Right kidney (tissue), 1 donor: ENCODE results near the gene GLRX.
"Not testable (repeated sequence)": the region's sequence is repeated elsewhere in the genome, so short reads cannot be mapped to it uniquely, and the experiment has no call there.

Experiments
- DNase-seq: peaks from one replicate; pipeline ENCODE4 v3.0.0-alpha.2; 2016

Gene GLRX

DNA sequence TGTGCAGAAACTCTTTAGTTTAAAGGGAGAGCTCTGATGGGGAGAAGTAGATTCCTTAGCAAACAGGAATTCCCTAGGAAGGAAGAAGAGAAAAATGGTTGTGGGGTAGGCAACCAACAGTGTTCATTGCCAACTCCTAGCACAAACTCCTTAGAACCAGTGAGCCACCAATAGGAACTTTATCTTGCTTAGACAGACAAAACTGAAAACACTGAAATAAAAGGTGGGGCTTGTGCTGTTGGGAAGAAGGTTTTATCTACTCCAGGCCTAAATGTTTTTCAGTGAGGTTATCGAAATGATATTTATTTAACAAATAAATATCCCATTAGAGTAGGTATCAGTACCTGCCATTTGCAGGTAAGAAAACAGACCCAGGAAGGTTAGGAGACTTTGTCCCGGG is 7.7 kb upstream of the GLRX start:
- DNase-seq = no peak

DNA sequence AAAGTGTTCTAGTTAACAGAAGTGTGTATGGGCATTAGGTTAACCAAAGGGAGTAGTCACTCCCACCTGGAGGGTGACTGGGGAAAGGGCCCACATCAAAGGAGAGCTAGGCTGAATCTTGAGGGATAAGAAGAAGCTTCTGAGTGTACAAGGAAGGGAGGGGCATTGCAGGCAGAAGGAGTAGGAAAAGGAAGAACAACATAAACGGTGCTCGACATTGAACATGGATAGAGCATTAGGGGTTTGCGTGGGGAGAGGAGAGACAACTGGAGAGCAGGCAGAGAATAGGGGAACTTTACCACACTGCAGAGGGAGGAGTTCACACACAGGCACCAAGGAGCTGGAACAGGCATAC is 5.3 kb upstream of the GLRX start:
- no peak for DNase-seq

DNA sequence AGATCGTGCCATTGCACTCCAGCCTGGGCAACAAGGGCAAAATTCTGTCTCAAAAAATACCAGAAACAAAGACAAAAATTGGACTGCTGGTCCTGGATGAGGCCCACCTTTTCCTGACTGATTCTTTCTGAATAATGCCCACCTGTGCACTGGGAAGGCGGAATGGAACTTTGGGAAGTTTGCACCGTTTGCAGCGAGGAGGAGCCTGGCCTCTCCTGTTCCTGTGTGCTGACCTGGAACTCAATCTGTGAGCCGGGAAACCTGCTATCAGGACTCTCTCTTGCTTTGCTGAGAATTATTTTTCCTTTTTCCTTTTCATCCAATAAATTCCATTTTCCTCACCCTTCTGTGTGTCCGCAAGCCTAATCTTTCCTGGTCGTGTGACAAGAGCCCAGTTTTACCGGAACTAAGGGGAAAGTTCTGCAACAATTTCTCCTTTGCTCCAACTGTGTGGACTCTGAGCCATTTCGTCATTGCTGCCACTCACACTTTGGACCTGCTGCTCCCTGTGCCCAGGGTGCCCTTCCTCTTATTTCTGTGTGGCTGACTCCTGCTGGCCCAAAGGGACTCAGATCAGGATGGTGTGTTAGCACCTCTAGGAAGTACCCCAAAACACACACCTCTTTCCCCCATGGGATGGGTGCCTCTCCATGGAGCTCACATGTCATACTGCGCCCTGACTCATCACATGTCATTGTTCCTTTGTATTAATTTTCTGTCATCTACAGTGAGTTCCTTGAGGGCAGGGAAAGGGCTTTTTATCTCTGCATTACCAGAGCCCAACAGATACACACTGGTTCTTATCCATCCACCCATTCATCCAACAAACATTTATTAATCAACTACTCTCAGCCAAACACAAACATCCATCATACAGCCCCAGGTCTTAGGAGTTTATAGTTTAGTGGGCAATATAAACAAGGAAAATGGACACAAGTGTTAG is 4.7 kb upstream of the GLRX start:
- no peak for DNase-seq

DNA sequence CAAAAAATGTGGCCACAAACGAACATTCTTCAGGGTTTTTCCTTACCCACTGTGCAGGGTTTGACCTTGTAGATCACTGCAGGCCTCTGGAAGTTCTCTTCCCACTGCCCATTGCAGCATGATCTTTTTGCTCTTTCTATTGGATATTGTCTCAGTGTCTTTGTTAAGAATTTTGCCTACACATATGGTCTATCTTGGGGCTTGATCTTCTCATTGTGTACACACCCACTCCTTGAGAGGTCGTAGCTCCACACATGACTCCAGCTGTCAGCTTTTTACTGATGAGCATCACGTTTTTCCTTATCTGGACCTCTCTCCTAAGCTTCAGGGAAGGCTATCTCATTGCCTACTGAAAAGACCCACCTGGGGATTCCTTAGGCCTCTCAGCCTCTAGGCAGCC is 3.0 kb upstream of the GLRX start:
- no peak for DNase-seq

DNA sequence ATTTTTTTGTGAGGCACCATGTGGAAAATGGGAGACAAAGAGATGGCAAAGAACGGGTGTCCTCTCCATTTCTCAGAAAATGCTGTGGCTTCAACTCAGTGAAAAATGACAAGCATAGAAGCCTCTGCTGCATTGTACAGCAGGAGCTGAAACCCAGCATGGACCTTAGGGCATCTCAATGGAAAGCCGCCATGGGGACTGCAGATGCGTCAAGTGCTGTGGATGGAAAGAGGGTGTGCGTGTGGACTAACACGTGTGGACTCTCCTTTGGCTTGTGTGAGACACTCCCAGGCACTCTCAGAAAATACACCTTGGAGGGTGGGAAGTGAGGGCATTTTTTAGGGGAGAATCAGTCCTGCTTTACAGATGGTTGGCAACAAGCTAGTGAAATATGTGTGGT is 2.2 kb upstream of the GLRX start:
- no peak for DNase-seq

DNA sequence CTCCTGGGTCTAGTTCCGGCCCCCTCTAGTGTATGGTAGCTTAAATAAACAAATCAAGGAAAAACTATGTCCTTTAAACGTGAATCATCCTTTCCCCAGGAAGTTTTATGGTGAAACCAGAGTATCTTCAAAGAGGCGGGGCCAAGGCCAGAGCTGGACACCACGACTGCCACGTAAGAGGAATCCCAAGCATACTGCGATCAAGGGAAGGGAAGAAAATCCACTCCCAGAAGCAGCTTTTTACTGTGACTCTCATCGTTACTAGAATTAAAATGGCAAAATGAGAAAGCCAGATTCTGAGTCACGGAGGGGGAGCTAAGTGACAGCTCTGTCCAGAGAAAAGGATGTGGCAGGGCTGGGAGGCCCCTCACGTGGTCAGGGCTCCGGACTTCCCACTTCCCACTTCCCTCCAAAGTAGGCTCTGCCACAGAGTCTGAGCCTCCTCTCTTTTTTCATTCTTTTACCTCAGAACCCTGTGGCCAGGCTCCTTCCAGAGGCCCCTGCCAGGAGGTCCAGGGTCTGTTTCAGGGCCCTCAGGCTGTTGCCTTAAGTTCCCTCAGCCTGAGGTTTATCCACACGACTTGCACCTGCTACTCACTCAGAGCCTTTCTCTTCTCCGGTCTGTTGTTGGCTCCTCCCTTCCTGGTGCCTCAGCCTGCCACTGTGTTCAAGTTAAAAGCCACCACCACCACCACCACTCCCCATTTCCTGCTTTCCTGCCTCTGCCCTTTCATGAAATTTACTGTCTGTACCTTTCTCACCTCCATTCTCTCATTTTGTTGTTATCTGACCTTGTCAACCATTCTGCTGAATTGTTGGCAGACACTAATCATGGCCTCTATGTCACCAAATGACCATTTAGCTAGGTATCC is 1.4 kb upstream of the GLRX start:
- DNase-seq = no peak

DNA sequence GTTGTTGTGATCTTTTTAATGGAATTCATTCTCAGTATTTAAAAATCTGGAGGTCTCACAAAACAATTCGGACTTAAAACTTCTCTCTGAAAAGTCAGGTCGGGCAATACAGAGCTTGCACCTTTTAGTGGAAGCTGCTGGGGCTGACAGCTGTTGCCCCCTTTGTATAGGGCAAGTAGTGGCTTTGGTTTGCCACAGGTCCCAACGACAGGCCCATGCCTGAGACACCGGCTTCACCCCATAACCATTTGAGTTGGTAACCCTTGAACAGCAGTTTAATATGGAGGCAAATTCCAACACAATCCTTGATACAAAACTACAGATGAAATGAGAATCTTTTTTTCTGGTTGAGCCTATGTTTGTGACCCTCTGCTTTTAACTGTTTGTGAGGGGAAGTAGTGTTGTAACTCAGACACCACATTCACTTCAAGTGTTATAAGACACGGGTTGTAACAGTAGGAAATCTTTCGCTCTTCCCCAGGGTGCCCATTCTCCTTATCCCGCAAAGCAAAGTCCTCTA is 752 bp upstream of the GLRX start:
- no peak for DNase-seq

DNA sequence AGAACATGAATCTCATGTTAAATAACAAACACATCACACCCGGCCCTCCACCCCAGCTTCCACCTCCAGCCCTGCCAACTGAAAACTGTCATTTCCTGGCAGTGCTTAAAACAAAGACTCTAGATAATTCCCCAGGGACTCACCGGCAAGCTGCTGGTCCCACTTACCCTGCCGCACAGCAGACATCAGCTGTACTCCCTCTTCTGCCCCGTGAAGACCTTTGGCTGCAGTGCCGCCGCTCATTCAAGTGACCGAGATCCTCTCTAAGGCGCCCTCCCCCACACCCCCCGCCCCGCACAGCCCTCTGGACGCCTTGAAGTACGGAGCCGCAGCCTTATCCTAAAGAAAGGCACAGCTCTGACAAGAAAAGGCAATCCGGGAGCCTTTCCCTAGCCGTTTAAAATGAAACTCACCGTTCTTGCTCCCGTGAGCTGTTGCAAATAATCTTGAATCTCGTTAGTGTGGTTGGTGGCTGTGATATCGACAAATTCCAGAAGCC is 434 bp downstream of the GLRX start:
- peak; percentile 47 for DNase-seq

DNA sequence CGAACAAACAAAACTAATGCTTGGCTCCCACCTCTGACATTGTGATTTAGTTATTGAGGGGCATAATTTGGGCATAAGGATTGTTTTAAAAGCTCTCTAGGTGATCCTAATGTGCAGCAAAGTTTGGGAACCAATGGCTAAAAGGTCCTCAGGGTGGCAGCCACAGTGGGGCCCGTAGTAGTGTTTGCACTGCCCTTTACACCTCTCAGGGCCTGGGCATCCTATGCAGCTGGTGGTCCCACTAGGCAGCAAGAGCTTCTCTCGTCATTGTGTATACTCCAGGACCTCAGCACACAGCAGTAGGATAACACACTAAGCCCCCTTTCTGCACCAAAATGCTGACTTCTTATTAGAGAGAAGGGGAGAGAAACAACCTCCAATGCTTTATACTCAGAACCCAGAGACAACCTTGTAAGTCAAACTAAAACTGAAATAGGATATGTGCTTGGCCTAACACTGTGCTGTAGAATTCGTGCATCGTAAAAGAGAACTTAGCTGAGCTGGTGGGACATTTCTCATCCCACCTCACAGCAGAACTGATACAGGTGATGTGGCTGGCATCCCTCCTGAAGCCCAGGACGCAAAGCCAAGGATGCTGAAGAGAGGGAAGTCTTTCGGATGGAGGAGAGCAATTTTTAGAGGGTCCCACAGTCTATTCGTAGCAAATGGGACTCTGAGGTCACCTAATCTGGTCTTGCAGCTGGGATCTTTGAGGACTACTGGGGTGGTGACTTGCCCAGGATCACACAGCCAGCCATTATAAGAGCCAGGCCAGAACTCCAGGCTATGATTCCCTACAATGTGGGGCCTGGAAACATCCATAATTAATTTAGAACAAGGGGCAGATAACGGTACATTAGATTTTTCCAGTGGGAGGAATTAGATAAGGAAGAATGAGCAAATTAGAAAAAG is 1.2 kb downstream of the GLRX start:
- DNase-seq = no peak

DNA sequence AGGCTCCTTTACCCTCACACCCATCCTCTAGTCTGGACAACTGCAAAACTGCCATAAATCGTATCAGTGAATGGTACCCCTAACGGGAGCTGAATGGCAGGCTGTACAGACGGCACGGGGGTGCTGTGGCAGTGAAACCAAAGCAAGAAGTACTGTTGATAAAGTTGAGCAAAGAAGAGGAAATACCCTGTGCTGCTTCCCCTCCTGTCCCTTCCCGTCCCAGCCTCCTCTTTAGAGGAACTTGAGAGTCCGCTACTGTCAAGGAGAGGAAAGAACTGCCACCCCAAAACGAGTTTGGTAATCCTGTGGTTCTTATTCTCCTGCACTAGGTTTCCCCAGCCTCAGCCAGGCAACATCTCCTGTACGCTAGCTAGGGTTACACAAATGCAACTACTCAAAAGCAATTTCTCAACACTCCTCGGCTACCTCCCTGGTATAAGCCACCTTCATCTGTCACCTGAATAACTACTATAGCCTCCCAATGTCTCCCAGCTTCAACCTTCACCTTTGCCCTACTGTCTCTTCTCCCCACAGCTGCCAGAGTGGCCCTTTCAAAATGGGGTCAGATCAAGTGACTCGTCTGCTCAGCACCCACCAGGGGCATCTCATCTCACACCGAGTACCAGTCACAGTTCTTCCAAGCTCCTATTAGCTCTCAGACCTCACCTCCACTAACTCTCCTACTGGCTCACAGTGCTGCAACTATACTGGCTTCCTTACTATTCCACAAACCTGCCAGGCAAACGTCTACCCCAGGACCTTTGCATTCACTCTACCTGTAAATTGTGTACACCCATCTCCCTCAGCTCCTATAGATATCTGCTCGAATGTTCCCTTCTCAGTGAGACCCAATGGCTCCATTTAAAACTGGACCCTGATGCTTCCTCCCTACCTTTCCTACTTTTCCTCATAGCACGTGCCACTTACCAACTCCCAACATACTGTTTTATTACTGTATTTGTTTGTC is 4.1 kb downstream of the GLRX start:
- no peak for DNase-seq

DNA sequence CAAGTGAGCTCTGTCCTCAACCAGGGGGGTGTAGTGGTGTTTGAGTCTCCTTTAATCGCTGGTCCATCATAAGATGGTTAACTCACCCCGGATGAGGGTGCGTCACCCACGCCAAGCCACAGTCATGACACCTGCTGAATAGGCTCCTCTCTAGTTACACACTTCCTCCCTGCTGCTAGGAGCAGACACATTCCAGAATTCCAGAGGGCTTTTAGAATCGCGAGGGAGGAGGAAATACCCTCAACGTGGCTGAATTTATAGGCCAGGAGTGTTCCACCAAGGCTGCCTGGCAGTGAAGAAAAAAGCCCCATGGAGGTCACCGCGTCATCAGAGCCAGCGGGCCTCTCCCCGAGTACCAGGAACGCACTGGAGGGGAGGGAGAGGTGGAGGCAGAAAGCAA is 5.1 kb downstream of the GLRX start:
- no peak for DNase-seq

DNA sequence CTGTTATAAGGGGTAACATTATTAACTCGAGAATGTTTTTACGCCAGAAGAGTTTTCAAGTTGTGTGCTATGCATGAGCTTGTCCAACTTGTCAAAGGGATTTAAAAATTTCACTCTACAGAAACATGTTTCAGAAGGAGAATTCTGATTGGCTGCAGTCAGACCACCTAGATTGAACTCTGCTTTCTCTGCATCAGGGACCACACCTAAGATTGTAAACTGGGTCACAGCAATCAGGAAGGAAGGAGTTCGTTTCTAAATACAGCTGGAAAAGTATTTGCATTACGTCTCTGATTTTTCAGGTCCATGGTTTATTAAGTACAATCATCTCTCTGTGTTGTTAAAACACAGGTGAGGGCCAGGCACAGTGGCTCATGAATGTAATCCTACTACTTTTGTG is 5.8 kb downstream of the GLRX start:
- DNase-seq = no peak

DNA sequence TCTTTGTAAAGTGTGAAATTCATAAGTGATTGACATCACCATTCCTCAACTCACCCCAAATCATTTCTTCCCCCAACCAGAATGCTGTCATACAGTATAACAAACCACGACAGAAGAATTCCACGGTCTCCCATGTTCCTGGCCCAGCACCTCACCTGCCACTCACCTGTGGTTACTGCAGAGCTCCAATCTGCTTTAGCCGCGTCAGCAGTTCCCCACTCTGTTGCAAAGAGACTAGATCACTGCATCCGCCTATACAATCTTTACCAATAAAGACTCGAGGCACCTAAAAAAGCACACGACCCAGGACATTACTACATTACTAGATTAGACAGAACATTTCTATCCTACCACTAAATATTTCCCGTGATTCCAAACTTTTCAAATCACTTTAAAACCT is 6.2 kb downstream of the GLRX start:
- DNase-seq = no peak

DNA sequence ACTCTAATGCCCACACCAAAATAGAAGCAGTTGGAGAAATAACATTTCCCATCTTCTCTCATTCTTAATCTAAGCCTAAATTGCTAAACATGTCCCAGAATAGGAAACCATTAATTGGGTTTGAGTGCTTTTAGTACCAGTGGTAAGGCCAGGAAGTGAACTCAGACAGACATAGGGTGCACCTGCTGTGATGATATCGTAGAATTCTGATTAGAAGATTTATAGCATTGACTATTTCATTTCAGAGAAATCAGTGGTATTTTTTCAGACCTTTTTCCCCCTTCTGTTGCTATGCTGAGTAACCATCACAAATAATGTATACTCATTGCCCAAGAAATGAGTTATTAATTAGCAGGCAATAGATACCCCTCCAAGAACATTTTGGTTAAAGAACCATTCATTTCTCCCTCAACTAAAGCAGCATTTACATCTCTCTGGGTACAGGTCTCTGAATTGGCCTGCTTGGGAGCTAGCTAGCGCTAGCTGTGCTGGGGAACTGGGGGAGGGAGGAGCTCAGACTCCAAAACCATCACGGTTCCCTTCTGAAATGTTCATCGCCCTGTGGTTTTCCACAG is 7.3 kb downstream of the GLRX start:
- no peak for DNase-seq

DNA sequence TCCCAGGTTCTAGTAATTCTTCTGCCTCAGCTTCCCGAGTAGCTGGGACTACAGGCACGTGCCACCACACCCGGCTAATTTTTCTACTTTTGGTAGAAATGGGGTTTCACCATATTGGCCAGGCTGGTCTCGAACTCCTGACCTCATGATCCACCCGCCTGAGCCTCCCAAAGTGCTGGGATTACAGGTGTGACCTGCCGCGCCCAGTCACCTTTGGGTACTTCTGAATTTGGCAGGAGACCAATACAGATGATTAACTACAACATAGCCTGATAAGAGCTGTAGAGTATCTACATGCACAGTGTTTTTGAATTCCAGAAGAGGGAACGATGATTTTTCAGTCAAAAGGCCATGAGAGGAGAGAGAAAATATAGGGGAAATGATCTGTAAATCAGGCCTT is 9.5 kb downstream of the GLRX start:
- not testable (repeated sequence) for DNase-seq

DNA sequence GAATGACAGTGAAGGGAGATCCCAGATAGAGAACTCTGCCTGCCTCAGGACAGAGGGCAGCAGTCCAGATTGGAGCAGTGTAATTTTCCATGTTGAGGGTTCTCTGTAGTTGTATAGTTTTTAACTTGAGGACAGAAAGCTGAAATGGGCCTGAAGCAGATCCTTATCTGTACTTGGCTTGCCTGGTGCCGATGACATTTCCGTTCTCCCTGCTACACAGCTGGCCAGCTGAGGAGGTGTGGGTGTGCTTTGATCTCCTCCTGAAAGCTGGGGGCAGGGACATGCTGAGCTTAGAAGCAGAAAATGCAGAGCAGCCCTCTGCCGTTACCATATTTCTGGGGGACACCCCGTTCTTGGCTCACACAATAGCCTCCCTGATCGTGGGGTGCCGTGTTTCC is 10.5 kb downstream of the GLRX start:
- no peak for DNase-seq

DNA sequence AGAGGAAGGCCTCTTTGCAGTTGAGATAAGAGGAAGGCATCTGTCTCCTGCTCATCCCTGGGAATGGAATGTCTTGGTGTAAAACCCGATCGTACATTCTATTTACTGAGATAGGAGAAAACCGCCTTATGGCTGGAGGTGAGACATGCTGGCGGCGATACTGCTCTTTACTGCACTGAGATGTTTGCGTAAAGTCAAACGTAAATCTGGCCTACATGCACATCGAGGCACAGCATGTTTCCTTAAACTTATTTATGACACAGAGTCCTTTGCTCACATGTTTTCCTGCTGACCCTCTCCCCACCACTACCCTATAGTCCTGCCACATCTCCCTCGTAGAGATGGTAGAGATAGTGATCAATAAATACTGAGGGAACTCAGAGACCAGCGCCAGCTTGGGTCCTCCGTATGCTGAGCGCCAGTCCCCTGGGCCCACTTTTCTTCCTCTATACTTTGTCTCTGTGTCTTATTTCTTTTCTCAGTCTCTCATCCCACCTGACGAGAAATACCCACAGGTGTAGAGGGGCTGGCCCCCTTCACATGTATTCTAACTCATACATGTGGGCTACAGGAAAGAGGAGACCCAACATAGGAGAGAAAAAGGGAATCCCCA is 11.0 kb downstream of the GLRX start:
- DNase-seq = not testable (repeated sequence)

DNA sequence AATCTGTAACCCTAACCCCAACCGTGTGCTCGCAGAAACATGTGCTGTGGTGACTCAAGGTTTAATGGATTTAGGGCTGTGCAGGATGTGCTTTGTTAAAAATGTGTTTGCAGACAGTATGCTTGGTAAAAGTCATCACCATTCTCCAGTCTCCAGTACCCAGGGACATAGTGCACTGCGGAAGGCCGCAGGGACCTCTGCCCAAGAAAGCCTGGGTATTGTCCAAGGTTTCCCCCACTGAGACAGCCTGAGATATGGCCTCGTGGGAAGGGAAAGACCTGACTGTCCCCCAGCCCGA is 11.5 kb downstream of the GLRX start:
- not testable (repeated sequence) for DNase-seq

DNA sequence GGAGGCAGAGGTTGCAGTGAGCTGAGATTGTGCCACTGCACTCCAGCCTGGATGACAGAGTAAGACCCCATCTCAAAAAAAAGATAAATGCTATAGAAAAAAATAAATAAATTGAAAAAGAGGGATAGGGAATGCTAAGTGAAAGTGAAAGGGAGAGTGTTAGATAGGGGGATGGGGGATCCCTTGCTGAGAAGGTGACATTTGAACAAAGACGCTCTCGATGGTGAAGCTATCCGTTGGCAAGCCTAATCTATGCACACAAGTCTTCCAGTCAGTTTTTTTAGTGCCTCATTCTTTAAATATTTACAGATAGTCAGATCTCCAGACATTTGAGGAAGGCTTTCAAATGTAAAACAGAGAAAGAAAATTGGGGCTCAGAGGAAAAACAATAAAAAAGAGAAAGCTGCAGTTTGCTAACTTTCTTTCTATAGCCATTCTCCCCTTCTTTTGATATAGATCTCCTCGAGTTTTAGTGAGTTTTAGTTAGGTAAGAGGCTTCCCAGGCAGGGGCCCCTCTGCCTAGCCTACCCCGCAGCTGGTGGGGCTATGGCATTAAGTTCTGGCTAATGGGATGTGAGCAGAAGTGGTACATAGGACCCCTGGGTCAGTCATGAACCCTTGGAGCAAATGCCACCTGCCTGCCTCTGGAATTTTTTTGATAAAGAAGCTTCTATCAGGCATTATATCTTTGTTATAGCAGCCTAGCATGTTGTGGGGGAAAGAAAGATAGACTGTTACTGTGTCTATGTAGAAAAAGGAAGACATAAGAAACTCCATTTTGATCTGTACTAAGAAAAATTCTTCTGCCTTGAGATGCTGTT is 12.0 kb downstream of the GLRX start:
- no peak for DNase-seq
